ENCODE results near the gene SULT1A3.
A peak's percentile ranks its signal among the peaks of the same experiment; 100 is the strongest.
"Not testable (repeated sequence)": the region's sequence is repeated elsewhere in the genome, so short reads cannot be mapped to it uniquely, and the experiment has no call there.

SULT1A3 gene

DNA sequence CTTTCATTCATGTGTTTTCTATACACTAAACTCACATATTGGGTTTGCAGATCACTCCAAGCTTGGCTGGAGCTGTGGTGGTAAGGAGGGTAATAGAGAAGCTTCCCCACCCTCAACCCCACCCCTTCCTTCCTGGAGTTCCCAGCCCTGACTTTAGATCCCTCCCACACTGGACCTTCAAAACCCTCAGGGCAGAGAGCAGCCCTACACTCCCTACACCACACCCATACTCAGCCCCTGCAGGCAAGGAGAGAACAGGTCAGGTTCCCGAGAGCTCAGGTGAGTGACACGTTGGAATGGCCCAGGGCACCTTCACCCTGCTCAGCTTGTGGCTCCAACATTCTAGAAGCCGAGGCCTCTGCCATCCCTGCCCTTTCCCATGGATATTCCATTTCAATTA is at the start of gene SULT1A3:
TSS of gene SULT1A3 (plus strand) at position 207 of the 400 bp plus-strand sequence. CDS start 1,474 bp downstream, outside the sequence.
- not testable (repeated sequence) for DNase-seq (ENCODE audit: low spot score)

DNA sequence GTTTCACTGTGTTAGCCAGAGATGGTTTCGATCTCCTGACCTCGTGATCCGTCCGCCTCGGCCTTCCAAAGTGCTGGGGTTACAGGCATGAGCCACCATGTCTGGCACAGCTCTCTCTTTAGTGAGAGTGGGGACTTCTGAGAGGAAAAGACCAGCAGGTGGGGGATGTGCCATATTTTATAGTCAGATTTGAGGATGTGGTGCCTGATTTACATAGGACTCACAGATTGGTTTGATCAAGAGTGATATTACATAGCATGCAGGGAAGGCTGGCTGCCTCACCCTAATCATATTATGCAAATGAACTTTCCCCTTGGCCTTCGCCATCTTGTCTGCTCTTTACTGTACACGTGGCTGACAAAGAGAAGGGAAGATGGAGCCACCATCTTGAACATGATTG is 48.0 kb upstream of the SULT1A3 start:
- no peak for DNase-seq (ENCODE audit: low spot score)

DNA sequence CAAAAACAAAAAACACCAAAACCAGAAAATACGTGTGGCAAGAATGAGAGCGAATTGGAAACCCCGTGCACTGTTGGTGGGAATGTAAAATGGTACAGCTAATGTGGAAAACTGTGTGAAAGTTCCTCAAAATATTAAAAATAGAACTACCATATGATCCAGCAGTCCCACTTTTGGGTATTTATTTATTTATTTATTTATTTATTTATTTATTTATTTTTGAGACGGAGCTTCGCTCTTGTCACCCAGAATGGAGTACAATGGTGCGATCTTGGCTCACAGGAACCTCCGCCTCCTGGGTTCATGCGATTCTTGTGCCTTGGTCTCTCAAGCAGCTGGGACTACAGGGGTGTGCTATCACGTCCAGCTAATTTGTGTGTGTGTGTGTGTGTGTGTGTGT is 46.5 kb upstream of the SULT1A3 start:
- no peak for DNase-seq (ENCODE audit: low spot score)

DNA sequence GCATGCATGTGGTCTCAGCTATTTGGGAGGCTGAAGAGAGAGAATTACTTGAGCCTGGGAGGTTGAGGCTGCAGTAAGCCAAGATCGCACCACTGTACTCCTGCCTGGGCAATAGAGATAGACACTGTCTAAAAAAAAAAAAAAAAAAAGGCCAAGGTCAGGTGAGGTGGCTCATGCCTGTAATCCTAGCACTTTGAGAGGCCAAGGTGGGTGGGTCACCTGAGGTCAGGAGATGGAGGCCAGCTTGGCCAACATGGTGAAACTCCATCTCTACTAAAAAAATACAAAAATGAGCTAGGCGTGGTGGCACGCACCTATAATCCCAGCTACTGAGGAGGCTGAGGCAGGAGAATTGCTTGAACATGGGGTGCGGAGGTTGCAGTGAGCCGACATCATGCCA is 43.9 kb upstream of the SULT1A3 start:
- no peak for DNase-seq (ENCODE audit: low spot score)

DNA sequence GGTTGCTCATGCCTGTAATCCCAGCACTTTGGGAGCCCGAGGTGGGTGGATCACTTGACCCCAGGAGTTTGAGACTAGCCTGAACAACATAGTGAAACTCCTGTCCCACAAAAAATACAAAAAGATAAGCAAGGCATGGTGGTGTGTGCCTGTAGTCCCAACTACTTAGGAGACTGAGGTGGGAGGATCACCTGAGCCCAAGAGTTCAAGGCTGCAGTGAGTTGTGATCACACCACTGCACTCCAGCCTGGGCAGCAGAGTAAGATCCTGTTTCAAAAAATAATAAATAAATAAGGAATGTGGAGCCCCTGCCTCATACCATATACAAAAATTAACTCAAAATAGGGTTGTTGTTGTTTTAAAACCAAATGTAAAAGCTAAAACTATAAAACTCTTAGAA is 41.8 kb upstream of the SULT1A3 start:
- no peak for DNase-seq (ENCODE audit: low spot score)

DNA sequence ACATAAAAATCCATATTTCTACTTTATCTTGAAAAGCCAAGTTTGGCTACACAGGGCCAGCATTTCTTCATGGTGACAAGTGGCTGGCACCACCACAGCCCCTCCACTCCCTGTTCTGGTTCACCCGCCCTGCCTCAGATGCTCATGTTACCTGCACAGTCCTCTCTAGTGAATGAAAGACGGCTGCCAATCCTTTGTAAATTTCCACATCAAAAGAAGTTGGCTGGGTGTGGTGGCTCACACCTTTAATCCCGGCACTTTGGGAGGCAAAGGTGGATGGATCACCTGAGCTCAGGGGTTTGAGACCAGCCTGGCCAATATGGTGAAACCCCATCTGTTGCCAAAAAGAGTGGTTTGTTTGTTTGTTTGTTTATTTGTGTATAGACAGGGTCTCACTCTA is 35.5 kb upstream of the SULT1A3 start:
- no peak for DNase-seq (ENCODE audit: low spot score)

DNA sequence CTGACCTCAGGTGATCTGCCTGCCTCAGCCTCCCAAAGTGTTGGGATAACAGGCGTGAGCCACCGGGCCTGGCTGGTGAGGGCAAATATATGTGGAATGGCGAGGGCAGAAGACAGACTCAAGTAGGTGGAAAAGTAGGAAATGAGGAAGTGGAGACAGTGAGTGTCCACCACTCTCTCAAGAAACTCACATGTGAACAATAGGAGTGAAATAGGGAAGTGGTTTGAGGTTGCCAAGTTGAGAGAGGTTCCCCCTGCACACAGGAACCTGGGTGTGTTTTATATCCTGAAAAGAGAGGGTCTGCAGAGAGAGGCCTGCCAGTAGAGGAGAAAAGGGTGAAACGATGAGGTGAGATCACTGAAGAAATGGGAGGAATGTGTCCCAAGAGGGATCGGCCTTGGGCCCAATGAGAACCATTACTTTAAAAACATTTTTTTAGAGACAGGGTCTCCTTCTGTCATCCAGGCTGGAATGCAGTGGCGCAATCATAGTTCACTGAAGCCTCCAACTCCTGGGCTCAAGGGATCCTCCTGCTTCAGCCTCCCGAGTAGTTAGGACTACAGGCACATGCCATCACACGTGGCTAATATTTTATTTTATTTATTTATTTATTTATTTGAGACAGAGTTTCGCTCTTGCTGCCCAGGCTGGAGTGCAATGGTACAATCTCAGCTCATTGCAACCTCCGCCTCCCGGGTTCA is 32.7 kb upstream of the SULT1A3 start:
- no peak for DNase-seq (ENCODE audit: low spot score)

DNA sequence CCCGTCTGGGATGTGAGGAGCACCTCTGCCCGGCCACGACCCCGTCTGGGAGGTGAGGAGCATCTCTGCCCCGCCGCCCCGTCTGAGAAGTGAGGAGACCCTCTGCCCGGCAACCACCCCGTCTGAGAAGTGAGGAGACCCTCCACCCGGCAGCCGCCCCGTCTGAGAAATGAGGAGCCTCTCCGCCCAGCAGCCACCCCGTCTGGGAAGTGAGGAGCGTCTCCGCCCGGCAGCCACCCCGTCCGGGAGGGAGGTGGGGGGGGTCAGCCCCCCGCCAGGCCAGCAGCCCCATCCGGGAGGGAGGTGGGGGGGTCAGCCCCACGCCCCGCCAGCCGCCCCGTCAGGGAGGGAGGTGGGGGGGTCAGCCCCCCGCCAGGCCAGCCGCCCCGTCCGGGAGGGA is 30.3 kb upstream of the SULT1A3 start:
- not testable (repeated sequence) for DNase-seq (ENCODE audit: low spot score)

DNA sequence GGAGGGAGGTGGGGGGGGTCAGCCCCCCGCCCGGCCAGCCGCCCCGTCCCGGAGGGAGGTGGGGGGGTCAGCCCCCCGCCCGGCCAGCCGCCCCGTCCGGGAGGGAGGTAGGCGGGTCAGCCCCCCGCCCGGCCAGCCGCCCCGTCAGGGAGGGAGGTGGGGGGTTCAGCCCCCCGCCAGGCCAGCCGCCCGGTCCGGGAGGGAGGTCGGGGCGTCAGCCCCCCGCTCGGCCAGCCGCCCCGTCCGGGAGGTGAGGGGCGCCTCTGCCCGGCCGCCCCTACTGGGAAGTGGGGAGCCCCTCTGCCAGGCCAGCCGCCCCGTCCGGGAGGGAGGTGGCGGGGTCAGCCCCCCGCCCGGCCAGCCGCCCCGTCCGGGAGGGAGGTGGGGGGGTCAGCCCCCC is 29.6 kb upstream of the SULT1A3 start:
- not testable (repeated sequence) for DNase-seq (ENCODE audit: low spot score)

DNA sequence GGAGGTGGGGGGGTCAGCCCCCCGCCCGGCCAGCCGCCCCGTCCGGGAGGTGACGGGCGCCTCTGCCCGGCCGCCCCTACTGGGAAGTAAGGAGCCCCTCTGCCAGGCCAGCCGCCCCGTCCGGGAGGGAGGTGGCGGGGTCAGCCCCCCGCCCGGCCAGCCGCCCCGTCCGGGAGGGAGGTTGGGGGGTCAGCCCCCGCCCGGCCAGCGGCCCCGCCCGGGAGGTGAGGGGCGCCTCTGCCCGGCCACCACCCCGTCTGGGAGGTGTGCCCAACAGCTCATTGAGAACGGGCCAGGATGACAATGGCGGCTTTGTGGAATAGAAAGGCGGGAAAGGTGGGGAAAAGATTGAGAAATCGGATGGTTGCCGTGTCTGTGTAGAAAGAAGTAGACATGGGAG is 28.9 kb upstream of the SULT1A3 start:
- DNase-seq (ENCODE audit: low spot score): not testable (repeated sequence)

DNA sequence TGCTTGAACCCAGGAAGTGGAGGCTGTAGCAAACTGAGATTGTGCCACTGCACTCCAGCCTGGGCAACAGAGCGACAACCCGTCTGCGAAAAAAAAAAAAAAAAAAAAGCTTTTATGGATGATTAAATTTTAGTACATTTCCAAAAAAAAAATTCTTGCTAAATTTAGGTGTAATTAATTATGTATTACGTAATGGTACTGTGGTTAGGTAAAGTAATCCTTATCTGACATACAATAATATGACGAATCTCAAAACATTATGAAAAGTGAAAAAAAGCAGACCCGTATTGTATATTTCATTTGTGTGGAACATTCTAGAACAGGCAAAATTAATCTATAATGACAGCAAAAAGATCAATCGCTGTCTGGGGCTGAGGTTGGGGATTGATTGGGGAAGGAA is 26.0 kb upstream of the SULT1A3 start:
- no peak for DNase-seq (ENCODE audit: low spot score)

DNA sequence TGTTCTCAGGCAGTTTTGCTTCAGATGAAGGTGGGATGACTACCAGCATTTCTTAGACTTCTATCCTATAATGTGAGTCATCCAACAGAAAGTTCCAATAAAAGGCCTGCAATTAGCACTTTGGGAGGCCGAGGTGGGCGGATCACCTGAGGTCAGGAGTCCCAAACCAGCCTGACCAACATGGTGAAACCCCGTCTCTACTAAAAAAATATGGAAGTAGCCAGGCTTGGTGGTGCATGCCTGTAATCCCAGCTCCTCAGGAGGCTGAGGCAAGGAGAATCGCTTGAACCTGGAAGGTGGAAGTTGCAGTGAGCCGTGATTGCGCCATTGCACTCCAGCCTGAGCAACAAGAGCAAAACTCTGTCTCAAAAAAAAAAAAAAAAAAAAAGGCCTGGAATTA is 22.2 kb upstream of the SULT1A3 start:
- not testable (repeated sequence) for DNase-seq (ENCODE audit: low spot score)

DNA sequence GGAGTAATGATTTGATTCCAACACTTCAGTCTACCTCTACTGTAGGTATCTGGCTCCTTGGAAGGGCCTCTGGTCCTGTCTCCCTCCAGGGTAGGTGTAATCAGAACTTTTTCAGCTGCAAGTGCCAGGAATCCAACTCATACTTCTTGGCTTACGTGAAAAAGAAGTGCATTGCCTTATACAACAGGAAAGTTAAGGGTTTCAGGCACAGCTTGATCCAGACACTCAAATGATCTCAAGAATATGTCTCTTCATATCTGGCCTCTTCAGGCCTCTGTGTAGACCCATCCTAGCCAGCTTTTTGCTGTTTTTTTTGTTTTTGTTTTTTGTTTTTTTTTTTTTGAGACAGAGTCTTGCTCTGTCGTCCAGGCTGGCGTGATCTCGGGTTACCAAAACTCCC is 19.9 kb upstream of the SULT1A3 start:
- DNase-seq (ENCODE audit: low spot score): no peak

DNA sequence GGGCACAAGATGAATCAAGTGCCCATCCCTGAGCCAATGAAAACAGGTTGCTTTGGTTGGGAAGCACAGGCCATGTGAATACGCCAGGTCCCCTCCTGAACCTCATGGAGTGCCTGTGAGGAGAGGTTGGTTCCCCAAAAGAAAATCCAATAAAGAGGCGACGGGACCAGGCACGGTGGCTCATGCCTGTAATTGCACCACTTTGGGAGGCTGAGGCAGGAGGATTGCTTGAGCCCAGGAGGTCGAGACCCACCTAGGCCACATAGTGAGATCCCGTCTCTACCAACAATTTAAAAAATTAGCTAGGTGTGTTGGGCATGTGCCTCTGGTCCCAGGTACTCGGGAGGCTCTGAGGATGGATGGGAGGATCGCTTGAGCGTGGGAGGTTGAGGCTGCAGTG is 19.1 kb upstream of the SULT1A3 start:
- no peak for DNase-seq (ENCODE audit: low spot score)

DNA sequence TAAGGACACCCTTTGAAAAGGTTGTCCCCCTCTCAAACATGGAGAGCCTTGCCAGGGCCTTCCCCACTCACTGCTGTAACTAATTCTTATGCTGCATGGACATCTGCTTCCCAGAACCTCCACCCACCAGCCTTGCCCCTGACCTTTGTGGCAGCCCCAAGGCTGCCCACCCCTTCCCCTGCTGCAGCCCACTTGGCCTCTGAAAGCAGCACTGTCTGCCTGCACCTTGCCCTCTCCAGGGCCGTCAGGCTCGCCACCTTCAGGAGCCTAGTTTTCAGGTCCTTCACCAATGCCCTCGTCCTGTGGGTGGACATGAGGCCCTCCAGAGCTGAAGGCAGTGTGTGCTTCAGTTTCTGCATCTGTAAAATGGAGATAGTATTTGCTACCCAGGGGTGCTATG is 18.3 kb upstream of the SULT1A3 start:
- DNase-seq (ENCODE audit: low spot score): no peak

DNA sequence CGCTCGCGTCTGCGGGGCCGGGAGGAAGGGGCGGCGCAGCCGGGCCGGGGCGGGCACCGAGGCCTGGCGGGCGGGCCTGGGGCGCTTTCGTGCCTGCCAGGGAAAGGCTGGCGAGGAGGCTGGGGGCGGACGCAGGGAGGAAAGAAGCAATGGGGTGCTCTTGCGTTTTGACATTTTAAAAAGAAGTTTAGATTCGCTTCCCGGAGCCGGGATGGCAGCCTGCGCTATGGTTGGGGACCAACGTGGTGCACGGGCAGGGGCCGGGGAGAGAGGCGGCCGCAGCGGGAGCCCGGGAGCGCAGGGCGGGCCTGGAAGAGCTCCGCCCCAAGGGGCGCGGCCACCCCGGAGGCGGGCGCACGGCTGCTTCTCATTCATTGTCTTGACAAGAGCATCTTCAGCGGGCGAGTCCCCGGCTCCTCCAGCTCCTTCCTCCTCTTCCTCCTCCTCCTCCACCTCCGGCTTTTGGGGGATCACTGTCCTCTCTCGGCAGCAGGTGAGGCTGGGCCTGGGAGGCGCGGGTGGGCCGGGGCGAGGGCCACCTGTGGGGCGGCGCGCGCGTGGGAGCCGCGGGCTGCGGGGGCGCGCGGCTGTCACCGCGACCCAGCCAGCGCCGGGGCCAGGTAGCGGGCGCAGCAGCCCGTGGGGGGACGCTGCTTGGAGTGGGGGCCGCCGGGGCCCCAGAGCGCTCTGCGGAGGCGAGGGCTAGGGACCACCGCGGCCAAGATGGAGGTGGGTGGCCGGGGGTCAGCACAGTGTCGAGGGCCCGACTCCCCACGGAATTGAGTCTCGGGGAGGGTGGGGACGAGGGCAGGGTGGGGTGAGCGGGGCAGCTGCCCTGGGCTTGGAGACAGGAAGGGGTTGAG is 15.6 kb upstream of the SULT1A3 start, which contains the start of gene CORO1A:
TSS of gene CORO1A (plus strand) at position 370 of the 863 bp plus-strand sequence. CDS start 1,608 bp downstream, outside the sequence.
- DNase-seq (ENCODE audit: low spot score): peak; percentile 90

DNA sequence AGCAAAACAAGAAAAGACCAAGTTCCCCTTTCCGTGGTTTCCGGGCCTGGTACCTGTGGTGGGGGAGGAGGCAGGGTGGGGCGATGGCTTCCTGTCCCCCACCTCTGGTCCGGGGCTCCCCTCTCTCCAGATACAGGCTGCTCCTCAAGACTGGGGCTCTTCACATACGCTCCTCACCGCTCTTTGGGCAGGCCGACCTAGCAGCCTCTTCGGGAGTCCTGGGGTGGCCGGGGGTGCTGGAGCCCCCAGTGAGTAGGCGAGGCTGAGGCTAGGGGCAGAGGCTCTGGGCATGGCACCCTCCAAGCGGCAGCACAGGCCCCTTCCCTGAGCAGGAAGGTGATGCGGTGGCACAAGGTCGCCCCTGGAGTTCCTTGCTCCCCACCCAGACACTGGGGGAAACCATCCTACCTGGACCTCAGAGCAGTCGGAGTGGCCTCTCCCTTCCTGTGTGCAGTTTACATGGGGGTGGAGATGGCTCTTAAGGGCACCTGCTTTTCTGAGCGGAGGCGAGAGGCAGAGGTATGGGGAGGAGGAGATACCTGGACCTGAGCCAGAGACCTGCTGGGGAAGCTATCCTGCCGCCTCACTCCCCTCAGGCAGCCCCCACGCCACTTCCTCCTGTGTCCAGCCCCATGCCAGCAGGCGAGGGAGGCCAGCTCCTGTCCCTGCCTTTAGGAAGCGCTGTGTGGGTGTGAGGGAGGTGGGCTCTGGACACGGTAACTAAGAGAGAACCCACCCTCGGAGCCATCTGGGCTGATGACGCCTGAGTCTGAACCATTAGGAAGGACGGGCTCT is 14.8 kb upstream of the SULT1A3 start:
- no peak for DNase-seq (ENCODE audit: low spot score)

DNA sequence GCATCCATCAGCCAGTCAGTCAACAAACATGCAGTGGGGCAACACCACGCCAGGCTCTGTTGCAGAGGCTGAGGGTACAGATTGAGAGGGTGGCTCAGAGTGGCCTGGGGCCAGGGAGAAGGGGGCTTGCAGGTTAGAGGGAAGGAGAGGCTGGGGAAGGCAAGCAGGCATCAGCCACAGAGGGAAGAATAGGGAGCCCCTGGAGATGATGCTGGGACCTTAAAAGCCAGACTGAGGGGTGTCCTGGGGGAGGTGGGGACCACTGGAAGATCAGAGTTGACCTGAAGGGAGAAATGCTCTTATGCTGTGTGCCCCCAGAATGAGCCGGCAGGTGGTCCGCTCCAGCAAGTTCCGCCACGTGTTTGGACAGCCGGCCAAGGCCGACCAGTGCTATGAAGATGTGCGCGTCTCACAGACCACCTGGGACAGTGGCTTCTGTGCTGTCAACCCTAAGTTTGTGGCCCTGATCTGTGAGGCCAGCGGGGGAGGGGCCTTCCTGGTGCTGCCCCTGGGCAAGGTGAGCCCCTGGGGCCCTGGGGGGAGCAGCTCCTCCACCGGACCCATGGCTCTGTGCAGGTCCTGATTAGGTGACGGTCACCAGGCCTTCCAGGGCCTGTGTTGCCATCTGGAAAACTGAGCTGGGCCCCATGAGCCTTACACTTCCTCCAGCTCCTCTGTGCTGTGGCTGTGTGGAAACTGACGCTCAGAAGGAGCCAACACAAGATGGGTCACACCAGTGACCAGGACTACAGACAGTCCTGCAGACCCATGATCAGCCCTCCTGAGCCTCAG is 14.0 kb upstream of the SULT1A3 start:
- no peak for DNase-seq (ENCODE audit: low spot score)

DNA sequence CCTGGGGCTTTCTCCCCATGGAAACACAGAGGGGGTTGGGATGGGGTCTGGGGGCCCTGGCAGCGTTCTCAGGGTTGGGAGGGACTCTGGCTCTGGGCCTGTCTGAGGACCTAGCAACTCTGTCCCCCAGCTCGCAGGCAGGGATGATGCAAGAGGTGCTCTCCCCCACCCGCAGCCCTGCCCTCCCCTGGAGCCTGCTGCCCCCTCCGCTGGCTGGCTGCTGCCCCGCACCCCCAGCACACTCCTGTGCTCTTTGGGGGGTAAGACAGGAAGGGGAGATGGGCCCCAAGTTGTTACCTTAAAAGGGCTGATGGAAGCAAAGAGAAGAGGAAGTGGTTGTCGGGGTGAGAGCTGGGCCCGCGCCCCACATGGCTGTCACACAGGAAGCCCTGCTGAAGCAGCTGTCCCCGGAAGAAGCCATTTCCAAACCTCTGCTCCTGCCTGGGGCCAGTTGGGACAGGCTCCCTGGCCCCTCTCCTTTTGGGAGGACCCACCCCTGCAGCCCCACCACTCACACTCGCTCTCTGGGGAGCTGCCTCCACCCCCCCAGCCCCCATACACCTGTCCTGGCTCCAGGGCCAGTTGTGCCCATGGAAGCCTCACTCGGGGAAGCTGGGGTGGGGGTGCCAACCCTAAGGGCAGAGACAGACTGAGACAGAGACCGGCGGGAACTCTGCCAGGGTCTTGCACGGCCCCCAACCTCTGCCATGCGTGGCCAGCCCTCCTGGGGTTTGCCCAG is 13.2 kb upstream of the SULT1A3 start:
- DNase-seq (ENCODE audit: low spot score): no peak

DNA sequence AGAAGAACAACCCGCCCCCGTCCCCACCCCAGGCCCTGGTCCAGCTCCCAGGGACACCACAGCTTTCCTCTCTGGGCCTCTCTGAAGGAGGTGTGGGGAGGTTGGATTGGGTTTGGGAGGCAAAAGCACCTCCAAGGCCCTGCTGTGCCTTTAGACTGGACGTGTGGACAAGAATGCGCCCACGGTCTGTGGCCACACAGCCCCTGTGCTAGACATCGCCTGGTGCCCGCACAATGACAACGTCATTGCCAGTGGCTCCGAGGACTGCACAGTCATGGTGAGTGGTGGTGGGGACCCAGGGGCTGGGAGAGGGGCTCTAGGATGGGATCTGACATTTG is 12.6 kb upstream of the SULT1A3 start:
- DNase-seq (ENCODE audit: low spot score): no peak
